Right hindlimb (tissue), 1 donor: ENCODE results near the gene IRF5.

ENCODE experiments used
- DNase-seq: peaks from one replicate; pipeline ENCODE4 v3.0.0-alpha.2; 2018

The IRF5 gene

DNA sequence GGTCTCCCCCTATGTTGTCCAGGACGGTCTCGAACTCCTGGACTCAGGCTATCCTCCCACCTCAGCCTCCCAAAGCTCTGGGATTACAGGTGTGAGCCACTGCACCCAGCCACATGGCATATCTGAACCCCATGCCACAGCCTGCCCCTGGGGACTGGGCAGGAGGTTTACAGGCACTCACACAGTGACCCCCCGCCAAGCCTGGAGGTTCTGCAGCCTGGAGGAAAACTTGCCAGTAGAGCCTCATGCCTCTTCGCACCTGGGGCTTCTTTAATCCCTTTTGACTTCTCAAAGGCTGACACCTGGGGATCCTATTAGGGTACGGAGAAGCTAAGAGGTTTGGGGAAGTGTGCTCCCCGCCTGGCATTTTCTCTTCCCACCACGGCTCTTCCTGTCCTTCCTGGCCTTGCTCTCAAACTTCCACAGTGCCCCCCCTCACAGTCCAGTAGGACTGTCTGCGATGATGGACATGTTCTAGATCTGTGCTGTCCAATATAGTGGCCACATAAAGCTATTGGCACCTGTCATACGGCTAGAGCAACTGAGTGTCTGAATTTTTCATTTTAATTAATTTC, 15.8 kb upstream of the IRF5 start:
- no peak for DNase-seq

- DNase-seq, result no peak
These were observed 15.0 kb upstream of the IRF5 start for GRCh38 chr7:128922496-128923410.

- no peak for DNase-seq
These were observed 14.3 kb upstream of the IRF5 start for GRCh38 chr7:128923411-128923800.

- no peak for DNase-seq
These were observed 12.8 kb upstream of the IRF5 start for GRCh38 chr7:128924707-128925588.

DNA sequence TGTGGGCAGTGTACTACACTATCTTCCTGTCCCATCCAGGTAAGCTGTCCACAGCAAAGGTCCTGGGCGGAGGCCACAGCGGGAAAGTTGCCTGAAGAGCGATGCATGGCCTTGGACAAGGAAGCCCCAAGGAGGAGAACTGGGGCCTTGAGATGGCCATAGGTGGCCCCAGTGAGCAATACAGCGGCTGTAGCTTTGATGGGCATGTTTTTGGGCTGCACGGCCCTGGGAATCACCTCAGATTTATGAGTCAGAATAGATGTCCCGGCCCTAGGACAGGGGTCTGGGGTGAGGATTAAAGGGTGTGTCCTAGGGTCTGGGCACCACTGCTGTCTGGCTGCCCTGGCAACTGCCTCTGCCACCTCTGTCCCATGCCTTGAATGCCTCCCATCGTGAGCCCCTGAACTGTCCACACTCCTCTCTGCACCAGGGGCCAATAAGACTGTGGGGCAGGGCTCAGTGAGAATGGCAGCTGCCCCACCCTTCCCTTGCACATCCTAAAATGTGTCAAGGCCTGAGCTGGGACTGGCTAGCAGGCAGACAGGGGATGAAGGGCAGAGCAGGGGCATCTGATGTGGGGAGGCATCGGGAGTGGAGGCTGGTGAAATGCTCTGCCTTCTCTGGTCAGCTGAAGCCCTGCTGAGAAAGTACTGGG, 9.4 kb upstream of the IRF5 start:
- DNase-seq, result no peak

GRCh38 chr7:128928882-128929788, 8.6 kb upstream of the IRF5 start:
- DNase-seq, result no peak

DNA sequence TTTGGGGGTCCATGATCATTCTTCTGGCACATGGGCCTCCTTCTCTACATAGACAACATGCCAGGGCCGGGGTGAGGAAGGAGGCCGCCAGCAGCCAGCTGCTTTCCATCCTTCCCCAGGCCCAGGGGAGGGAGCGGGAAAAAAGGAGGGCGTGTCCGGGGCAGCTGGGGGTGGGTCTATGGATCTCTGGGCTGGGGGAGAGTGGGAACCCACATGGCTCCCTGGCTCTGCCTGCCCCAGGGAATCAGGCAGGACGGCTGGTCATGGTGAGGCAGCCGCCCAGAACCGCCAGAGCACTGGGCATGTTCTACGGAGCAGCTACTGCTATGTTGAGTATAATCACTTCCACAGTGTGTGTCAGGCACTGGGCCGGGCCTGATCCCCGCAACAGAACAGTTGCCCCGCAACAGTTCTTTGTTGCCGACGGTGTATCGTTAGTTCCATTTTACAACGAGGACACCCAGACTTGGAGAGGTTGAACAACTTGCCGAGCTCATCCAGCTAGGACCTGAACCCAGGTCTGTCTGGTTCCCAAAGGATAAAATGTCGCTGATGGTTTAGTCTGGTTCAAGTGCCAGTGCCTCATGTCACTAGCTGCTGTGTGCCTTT, 6.4 kb upstream of the IRF5 start:
- no peak for DNase-seq

DNA sequence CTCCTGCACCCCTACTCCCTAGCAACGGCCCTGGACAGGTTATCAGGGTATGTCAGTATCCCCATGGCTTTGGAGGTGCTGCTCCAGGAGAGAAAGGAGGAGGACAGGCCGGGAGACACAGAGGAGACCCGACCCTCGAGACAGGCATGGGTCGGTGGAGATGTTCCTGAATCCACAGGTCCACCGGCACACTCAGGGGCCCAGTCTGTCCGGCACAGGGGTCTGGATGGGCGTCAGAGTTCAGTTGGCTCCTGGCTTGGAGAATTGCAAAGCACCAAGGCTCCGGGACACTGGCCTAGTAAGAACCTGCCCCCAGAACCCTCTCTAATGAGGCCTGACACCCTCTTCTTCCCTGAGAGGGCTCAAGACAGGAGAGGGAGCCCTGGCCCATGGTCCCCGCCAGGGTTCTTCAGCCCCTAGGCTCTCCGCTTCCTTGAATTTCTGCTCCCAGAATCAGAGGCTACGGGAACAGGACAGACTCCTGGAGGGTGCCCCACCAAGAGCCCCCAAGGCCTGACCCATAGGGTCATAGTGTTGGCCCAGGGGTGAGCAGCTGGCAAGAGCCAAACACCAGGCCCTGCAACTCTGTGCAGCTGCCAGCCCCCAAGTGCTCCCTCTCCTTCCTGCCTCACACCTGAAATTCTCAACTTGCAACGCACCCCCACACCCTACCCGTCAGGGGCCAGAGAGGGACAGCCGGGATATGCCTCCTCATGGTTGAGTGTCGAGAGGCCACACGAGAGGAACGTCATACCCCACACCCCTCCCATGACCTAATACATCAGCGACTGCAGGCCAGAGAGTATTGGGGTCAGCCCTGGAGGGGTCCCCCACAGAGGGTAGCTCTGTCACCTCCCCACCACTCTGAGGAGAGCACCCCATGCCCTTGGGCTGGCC, 5.5 kb upstream of the IRF5 start:
- no peak for DNase-seq

GRCh38 chr7:128932862-128933179, 4.9 kb upstream of the IRF5 start:
- no peak for DNase-seq

- no peak for DNase-seq
These were observed 4.4 kb upstream of the IRF5 start for GRCh38 chr7:128933180-128933891.

DNA sequence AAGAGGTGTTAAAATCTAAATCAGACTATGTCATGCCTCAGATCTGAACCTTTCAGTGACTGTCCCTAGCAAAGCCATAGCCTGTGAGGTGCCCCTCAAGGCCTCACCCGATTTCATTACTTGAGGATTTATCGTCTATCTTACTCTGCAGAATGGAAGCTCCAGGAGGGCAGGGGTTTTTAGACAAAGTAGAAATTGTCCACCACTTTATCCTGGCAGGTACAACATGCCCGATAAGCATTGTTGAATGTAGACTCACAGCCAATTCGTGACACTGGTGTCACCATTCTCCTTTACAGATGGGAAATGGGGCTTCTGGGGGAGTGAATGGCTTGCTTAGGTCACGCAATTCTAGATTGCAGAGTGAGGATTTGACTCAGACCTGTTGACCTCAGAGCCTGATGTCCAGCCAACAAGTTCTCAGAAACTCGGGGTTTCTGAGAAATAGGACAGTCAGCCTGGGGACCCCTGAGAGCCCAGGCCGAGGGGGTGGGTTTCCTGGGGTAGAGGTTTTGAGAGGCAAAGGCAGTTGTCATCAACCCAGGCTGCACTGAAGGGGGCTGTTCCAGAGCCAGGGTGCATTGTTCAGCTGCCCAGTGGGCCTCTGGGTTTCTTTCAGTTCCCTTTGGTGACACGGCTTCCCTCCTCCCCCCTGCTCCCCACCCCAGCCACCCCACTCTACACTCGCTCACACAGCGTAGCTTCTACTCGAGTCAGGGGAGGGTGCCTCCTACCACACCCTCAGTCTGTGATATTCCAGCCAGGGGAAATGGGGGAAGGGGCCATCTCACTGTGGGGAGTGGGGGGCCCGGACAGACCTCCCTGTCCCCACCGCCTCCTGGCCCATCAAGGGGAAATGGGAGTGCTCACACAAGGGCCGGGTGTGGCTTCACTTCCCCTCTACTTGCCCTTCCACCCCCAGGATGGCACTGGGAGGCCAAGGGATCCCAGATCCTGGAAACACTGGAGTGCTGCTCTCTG, 3.1 kb upstream of the IRF5 start:
- DNase-seq, result no peak

- no peak for DNase-seq
These were observed 2.4 kb upstream of the IRF5 start for GRCh38 chr7:128935342-128935730.

DNA sequence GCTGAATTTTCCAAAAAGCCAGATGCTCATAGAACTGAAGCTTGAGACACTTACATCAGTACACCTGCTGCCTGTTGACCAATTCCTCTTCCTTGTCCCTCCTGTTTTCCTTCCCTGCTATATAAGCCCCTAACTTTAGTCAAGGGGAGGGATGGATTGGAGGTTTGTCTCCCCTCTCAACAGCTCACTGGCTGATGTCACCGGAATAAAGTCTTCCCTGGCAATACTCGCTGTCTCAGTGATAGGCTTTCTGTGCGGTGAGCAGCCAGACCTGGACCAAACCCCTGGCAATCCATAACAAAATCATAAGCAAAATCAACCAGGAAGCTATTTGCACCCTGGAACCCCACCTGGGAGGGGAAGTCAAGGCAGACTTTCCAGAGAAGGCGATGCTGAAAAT, 929 bp upstream of the IRF5 start:
- DNase-seq, result no peak

DNA sequence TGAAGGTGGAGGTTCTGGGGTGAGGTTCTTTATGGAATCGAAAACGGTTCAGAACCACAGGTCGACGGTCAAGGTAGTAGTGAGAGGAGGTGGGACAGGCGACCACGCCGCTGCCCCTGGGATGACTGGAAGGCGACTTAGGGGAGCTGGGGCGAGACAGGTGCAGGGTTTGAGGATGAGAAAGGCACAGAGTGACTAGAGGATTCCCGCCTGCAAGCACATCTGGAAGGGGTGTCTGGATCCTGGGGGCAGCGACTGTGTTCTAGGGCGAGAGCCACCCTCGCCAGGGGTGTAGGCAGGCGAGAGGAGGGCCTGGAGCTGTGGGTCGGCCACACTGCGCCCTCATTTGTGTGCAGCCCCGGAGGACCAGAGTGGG, 468 bp upstream of the IRF5 start:
- no peak for DNase-seq

DNA sequence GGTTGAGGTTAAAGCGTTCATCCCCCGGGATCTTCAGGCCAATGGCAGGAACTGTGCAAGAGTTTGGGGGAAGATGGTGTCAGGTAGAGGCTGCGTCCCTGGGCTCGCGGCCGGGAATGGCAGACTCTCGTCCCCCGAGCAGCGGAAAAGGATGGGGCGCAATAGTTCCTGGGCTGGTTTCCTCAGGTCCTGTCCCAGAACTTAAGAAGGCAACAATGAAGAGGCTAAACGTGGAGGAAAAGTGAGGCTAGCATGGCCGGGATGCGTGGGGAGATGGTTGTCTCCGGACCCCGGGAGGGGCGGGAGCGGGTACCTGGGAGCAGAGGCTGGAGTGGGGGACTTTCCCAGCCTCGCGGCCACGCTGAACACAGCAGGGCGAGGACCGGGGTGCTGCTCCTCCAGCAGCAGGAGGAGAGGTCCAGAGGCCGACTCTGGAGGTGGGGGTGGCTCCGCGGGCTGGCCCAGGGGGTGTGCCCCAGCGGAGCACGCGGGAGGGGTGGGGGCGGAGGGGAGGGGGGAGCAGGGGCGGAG, 882 bp downstream of the IRF5 start:
- no peak for DNase-seq

DNA sequence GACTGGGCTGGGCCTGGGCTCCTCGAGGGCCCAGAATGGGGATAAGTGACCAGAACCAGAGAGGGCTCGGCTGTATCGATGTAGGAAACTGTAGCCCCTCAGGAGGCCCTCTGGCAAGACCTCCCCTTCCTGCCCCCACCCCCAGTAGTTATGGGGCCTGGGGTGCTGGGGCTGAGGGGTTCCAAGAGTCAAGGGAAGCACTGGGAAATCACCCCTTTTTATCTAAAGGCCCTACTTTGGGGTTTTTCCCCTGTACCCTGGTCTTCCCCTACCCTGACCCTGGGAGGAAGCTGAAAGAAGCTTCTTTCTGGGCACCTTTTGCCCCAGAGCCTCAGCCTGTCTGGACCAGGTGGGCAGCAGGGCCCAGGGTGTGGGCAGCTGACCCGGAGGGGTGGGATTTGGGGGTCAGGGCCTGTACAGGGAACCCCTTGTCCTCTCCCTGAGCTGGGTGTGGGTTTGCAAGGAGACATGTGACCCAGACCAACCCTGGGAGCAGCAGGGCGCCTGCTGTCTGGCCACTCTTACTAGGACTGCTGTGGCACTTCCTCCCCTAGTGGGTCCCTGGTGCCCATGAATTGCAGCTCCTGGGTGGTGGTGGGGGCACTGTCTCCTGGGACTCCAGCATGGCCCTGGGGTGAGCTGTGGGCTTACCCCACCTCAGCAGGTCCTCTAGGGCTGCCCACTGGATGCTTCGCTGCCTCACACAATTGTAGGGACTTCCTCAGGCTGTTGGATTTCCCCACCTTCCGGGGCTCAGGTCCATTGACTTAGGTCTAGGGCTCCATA, 1.5 kb downstream of the IRF5 start:
- DNase-seq, result no peak

- no peak for DNase-seq
These were observed 2.2 kb downstream of the IRF5 start for GRCh38 chr7:128939861-128940410.
